ENCODE measurements around the gene FNDC1.

GRCh38 chr6:159127701-159128100 is 41.5 kb upstream of the FNDC1 start:
- TF ChIP-seq CTCF (IDR thresholded peaks at IDR 0.05; ENCODE audit: insufficient read depth, low read depth, low read length) (no peak), EZH2 (IDR thresholded peaks at IDR 0.05; ENCODE audit: insufficient read depth, low read length) (no peak)
